RPMI7951 (cell line): ENCODE results near the gene FCN1. TPM values are rescaled to one million over a fixed set of nuclear protein-coding genes. Genes with fewer than 3 reads are reported as not detected.

Source experiments
- total RNA-seq: library from RNA; depleted of rRNA; stranded (reverse); fragments of >200 nt; shearing (Covaris generic); gene quantifications from 2 replicates; pipeline ENCODE4 v1.2.3, GENCODE V29; 2014; rRNA removed

FCN1 gene
- total RNA-seq, 1 experiment from 2014 or later: not detected

Other genes starting within 250 kb of the FCN1 start
- gene FCN2, start 37.1 kb downstream of the FCN1 start, total RNA-seq: not detected in 2 replicates
- gene OLFM1, start 169.8 kb upstream of the FCN1 start, total RNA-seq: 0.12 and 0.29 TPM in 2 replicates